SHP77 treated with DMSO at 0.1 percent for 48 hours (cell line): ENCODE data around the gene NADK2.
"Not testable (repeated sequence)": the region's sequence is repeated elsewhere in the genome, so short reads cannot be mapped to it uniquely, and the experiment has no call there.

ENCODE experiments used
- DNase-seq: peaks from one replicate; lab custom pipeline; 2025; lab: John Stamatoyannopoulos, UW

Gene NADK2

GRCh38 chr5:36206913-36207312 lies 34.8 kb downstream of the NADK2 start:
- no peak for DNase-seq

DNA sequence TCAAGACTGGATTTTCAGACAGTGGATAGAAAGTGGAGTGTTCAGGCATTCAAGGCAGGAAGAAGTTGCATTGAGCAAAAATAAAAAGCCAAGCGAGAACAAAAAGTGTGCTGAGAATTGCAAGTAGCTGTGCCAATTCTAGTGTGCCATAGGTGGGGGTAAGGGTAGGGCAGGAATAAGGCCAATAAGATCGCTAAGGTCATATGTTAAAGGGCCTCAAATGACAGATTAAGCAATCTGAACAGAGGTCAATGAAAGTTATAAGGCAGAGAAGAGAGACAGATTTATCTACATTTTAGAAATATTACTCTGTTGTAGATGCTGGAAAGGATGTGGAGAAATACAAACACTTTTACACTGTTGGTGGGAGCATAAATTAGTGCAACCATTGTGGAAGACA lies 36.4 kb downstream of the NADK2 start:
- no peak for DNase-seq

DNA sequence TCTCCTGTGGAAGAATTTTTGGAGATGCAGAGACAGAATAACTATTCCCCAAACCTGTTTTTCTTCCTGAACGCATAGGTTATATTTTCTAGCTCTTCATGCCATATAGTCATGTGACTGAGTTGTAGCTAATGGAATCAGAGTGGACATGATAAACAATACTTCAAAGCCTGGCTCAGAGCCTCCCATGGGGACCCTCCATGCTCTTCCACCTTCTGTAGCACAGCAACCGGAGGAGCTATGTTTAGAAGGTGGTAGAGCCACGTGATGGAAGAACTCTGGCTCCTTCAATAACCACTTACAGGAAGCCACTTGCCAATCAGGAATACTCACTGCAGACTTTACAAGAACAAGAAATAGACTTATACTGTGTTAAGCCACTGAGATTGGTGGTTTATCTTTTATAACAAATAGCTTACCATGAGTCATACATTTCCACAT lies 39.2 kb downstream of the NADK2 start:
- no peak for DNase-seq

- DNase-seq: no peak
Observed at GRCh38 chr5:36200513-36200912, 41.2 kb downstream of the NADK2 start.

GRCh38 chr5:36199620-36200019 lies 42.1 kb downstream of the NADK2 start:
- no peak for DNase-seq

DNA sequence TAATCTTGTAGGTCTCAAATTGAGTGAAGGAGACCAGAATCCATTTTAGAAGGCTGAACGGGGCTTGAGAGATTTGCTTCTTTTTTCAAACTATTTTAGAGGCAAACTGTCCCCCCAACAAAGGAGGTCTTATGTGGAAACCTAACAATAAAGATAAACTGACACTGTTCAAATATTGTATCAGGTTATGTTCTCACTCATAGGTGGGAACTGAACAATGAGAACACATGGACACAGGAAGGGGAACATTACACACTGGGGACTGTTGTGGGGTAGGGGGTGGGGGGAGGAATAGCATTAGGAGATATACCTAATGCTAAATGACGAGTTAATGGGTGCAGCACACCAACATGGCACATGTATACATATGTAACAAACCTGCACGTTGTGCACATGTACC lies 42.9 kb downstream of the NADK2 start:
- not testable (repeated sequence) for DNase-seq

- no peak for DNase-seq
Observed at GRCh38 chr5:36198281-36198680, 43.4 kb downstream of the NADK2 start.

DNA sequence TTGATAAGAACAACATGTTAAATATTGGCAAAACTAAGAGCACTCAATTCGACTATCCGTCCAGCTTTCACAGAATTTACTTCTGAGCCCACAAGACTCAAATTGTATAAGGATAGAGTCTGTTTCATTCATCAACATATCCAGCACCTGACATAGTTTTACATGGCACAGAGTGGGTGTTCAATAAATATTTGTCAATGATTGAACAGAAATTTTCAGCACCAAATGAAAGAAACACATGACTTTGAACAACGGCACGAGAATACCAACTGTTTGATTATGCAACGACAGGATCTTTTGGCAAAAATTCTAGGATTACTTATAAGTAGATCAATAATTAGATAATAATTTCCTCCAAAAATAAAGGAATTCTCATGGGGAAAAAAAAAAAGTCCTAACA lies 48.0 kb downstream of the NADK2 start:
- no peak for DNase-seq

GRCh38 chr5:36184408-36184807 lies 57.3 kb downstream of the NADK2 start:
- DNase-seq: not testable (repeated sequence)

DNA sequence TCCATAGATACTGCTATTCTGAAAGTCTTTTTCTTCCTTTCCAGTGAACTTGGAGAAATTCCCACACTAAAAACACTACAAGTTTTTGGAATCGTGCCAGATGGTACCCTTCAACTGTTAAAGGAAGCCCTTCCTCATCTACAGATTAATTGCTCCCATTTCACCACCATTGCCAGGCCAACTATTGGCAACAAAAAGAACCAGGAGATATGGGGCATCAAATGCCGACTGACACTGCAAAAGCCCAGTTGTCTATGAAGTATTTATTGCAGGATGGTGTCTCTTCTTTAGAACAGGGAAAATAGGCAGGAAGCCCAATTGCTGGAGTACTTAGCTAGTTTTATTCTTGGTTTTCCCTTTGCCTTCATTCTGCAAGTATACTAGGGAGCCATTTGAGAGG lies 60.0 kb downstream of the NADK2 start:
- DNase-seq: no peak

GRCh38 chr5:36180556-36181350 lies 61.0 kb downstream of the NADK2 start:
- DNase-seq: no peak

DNA sequence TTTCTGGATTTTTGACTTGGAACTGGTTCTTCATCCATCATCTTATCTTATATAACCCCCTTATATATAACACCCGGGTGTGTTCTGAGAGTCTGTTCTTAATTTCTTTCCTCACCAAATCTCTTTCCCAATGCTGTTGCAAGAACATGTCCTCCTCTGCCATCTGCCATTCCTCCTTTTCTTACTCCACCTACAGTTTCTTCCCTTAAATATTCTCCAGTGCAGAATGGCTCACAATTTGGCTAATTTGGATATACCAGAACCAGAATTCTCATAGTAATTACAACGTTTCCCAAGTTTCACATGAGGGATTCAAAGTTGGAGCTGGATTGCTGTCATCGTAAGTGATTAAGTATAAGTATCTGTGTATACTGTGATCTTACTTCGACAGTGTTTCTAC lies 61.8 kb downstream of the NADK2 start:
- no peak for DNase-seq

GRCh38 chr5:36178524-36178890 lies 63.2 kb downstream of the NADK2 start:
- DNase-seq: no peak

- peak; percentile 43 for DNase-seq
Observed at GRCh38 chr5:36177715-36178523, 63.8 kb downstream of the NADK2 start.

DNA sequence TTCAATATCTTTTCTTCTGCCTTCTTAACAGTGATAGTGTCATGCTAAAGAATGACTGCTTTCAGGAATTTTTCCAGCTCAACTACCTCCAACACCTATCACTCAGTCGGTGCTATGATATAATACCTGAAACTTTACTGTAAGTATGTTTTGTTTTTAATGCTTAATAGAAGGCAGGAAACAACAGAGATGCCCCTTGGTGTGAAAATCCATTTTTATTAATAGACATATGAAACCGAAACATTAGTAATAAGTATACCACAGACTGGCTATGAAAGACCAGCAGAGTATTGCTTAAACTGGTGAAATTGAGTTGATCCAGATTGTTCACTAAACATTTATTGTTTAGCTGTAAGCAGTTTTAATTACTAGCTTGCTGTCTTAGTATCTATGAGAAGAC lies 64.6 kb downstream of the NADK2 start:
- DNase-seq: no peak

DNA sequence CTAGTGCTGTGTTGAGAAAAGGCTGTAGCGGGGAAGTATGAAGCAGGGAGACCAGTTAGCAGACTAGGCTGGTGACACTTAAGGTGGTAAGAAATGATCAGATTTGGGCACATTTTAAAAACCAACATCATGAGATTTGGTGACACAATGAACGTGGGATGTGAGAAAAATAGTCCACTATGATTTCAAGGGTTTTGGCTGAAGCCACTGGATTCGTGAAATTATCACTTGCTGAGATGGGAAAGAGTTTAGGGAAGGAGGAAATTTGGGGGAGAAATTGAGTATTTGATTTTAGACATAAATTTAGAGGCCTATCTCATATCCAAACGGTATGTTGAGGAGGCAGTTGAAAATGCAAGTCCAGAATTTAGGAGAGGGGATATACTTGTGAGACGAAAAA lies 66.7 kb downstream of the NADK2 start:
- no peak for DNase-seq

DNA sequence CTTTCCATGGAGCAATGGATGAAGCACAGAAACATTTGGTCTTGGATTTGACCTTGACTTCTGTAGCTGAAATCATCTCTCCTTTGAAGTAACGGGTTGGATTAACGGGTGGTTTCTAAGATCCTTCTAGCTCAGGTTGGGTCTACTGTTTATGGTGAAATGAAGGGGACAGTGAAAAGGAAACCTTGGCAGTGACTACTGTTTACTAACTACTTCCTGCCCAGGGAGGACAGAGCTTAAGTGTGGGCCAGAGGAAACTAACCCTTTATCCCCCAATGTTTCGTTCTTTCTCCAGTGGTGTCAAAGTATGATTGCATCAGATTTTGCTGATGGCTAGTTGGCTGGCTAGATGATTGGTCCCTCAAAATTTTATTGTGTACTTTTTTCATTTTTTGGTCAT lies 67.6 kb downstream of the NADK2 start:
- DNase-seq: no peak

DNA sequence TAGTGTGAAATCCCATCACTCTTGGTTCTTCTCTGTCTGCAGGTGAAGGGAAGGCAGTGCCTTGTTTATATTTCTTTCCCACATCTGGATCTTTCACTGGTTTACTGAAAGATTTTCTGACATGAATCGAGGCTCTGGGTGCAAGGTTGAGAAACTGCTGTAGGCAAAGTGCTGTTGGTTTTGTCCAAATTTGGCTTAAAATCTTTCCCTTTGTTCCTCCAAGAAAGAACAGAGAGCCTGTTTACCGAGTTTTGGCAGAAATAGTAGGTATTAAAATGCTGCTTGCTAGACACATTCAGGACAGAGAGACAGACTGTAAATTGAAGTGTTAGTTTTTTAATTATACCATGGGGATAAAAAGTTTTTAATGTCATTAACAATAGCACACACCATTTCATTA lies 68.3 kb downstream of the NADK2 start:
- DNase-seq: no peak

GRCh38 chr5:36172599-36172998 lies 69.1 kb downstream of the NADK2 start:
- DNase-seq: no peak

DNA sequence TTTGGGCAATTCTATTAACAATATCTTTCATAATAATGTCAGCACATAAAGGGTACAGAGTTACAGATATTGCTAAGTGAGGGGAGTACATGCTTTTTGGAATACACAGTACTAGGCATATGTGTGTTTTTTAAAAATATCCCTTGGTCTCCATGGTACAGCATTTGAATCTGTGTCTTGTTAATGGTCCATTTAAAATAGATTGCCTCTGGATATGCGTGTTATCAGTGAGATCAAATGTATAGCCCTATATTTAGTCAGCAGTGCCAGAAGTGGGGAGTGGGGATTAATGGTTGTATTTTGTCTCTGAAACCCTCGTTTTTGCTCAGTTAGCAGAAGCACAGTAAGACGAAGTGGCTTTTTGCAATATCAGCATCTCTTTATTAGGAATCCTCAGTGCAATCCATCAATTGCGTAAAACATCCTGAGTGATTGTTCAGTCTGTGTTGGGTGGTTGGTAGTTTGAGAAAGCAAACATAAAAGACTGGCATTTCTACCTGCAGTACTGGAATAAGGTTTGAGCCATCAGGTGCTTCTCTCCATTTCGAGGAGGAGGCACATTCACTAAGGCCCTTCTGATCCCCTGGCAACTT lies 70.8 kb downstream of the NADK2 start:
- DNase-seq: no peak

DNA sequence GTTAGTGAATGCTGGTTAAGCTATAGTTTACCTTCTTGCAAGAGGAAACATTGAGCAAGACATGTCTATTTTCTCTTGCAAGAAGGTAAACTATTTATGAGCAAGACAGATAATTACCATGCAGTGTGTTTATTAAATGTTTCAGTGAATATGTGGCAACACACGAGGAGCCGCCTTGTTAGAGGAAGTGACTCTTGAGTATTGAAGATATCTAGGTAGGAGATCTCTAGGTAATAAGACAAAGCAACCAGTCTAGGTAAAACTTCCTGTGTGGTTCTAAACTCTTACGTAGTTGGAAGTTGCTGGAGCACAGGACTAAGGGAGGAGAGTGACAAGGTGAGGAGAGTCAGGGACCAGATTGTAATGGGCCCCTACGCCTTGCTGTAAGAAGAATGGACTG lies 73.0 kb downstream of the NADK2 start:
- no peak for DNase-seq

GRCh38 chr5:36164461-36164860 lies 77.3 kb downstream of the NADK2 start:
- DNase-seq: no peak
